WTC11 (cell line): Measurements from ENCODE around the gene ATP9B. TPM values are rescaled to one million over a fixed set of nuclear protein-coding genes. Genes with fewer than 3 reads are reported as not detected.
A peak's percentile ranks its signal among the peaks of the same experiment; 100 is the strongest.

Experiments used
- ATAC-seq: fragments of 200-7000 bp; cut with Tn5 transposase; 2 replicates; pipeline ENCODE4 v1.10.0; 2021; ENCODE audit warnings: mild to moderate bottlenecking, moderate library complexity
- CTCF ChIA-PET: fragments of 300-600 bp; sonication (Branson Sonifier 250); formaldehyde crosslinking; loops from one replicate; lab custom pipeline; 2021; ENCODE audit warnings: antibody characterized with exemption; lab: Charles Lee
- POLR2A ChIA-PET: fragments of 350-600 bp; sonication (Branson Sonifier 250); formaldehyde crosslinking; loops from one replicate; lab custom pipeline; 2021; ENCODE audit warnings: antibody characterized with exemption; lab: Charles Lee
- DNase-seq: peaks from one replicate; pipeline ENCODE4 v3.0.0; 2021; ENCODE audit warnings: low spot score
- H3K27ac Mint-ChIP-seq: 2 replicates; pipeline ENCODE4 v1.8.0; 2021; ENCODE audit warnings: mixed read lengths
- H3K27me3 Mint-ChIP-seq: 2 replicates; pipeline ENCODE4 v1.8.0; 2021; ENCODE audit warnings: low read depth, mild to moderate bottlenecking, moderate library complexity, mixed read lengths
- H3K36me3 Mint-ChIP-seq: 2 replicates; pipeline ENCODE4 v1.8.0; 2021; ENCODE audit warnings: mixed read lengths
- H3K4me1 Mint-ChIP-seq: 2 replicates; pipeline ENCODE4 v1.8.0; 2022; ENCODE audit warnings: mixed read lengths
- H3K4me3 Mint-ChIP-seq: 2 replicates; pipeline ENCODE4 v1.8.0; 2021; ENCODE audit warnings: mild to moderate bottlenecking, moderate library complexity, mixed read lengths
- H3K9me3 Mint-ChIP-seq: 2 replicates; pipeline ENCODE4 v1.8.0; 2021; ENCODE audit warnings: mixed read lengths
- EMX1 ChIP-seq: fragments of 250-450 bp; sonication (Bioruptor Pico); IDR thresholded peaks from 2 replicates; pipeline ENCODE4 v1.8.0; 2021; ENCODE audit warnings: mild to moderate bottlenecking
- FOXK1 ChIP-seq: sonication (generic); formaldehyde crosslinking; IDR thresholded peaks from 2 replicates; pipeline ENCODE4 v1.8.0; 2022; ENCODE audit warnings: mild to moderate bottlenecking, moderate library complexity, missing genetic modification reagents
- NFYB ChIP-seq: sonication (generic); formaldehyde crosslinking; conservative IDR thresholded peaks from 2 replicates; pipeline ENCODE4 v1.8.0; 2022; ENCODE audit warnings: low read depth, missing genetic modification reagents
- NR1H2 ChIP-seq: sonication (generic); formaldehyde crosslinking; IDR thresholded peaks from 2 replicates; pipeline ENCODE4 v1.9.0; 2021; ENCODE audit warnings: mild to moderate bottlenecking, moderate library complexity, missing genetic modification reagents
- NR3C1 ChIP-seq: sonication (generic); formaldehyde crosslinking; conservative IDR thresholded peaks from 2 replicates; pipeline ENCODE4 v1.8.1; 2023; ENCODE audit warnings: low read depth, mild to moderate bottlenecking, missing genetic modification reagents
- OVOL2 ChIP-seq: fragments of 250-450 bp; sonication (Bioruptor Pico); IDR thresholded peaks from 2 replicates; pipeline ENCODE4 v1.9.0; 2021; ENCODE audit warnings: mild to moderate bottlenecking, borderline replicate concordance
- SP1 ChIP-seq: sonication (generic); formaldehyde crosslinking; conservative IDR thresholded peaks from 2 replicates; pipeline ENCODE4 v1.8.1; 2022; ENCODE audit warnings: missing genetic modification reagents
- TEAD4 ChIP-seq: sonication (generic); formaldehyde crosslinking; IDR thresholded peaks from 2 replicates; pipeline ENCODE4 v1.8.0; 2022; ENCODE audit warnings: mild to moderate bottlenecking, missing genetic modification reagents
- ZNF121 ChIP-seq: sonication (generic); formaldehyde crosslinking; IDR thresholded peaks from 2 replicates; pipeline ENCODE4 v1.8.0; 2023; ENCODE audit warnings: missing genetic modification reagents
- ZNF263 ChIP-seq: sonication (generic); formaldehyde crosslinking; IDR thresholded peaks from 2 replicates; pipeline ENCODE4 v1.8.1; 2022; ENCODE audit warnings: low read depth, mild to moderate bottlenecking, moderate library complexity, missing genetic modification reagents
- total RNA-seq: library from RNA; stranded (reverse); gene quantifications from 3 replicates; pipeline ENCODE4 v1.2.3, GENCODE V29; 2021
- TF ChIP-seq, protein P1 (sequence below): sonication (generic); formaldehyde crosslinking; IDR thresholded peaks from 2 replicates; pipeline ENCODE4 v1.8.0; 2022; ENCODE audit warnings: missing genetic modification reagents
- TF ChIP-seq, protein P2 (sequence below): fragments of 250-450 bp; sonication (Bioruptor Pico); IDR thresholded peaks from 2 replicates; pipeline ENCODE4 v1.9.0; 2021; ENCODE audit warnings: mild to moderate bottlenecking, borderline replicate concordance
- TF ChIP-seq, protein P3 (sequence below): sonication (generic); formaldehyde crosslinking; IDR thresholded peaks from 2 replicates; pipeline ENCODE4 v1.8.1; 2023; ENCODE audit warnings: mild to moderate bottlenecking, moderate library complexity, missing genetic modification reagents
- TF ChIP-seq, protein P4 (sequence below): sonication (generic); formaldehyde crosslinking; IDR thresholded peaks from 2 replicates; pipeline ENCODE4 v1.8.1; 2022; ENCODE audit warnings: missing genetic modification reagents, borderline replicate concordance
- TF ChIP-seq, protein P5 (sequence below): sonication (generic); formaldehyde crosslinking; IDR thresholded peaks from 2 replicates; pipeline ENCODE4 v1.8.0; 2022; ENCODE audit warnings: mild to moderate bottlenecking, missing genetic modification reagents
- TF ChIP-seq, protein P6 (sequence below): sonication (generic); formaldehyde crosslinking; IDR thresholded peaks from 2 replicates; pipeline ENCODE4 v1.8.0; 2022; ENCODE audit warnings: mild to moderate bottlenecking, missing genetic modification reagents
- TF ChIP-seq, protein P7 (sequence below): fragments of 250-450 bp; sonication (Bioruptor Pico); IDR thresholded peaks from 2 replicates; pipeline ENCODE4 v1.8.0; 2021; ENCODE audit warnings: mild to moderate bottlenecking
- TF ChIP-seq, protein P8 (sequence below): sonication (generic); formaldehyde crosslinking; IDR thresholded peaks from 2 replicates; pipeline ENCODE4 v1.8.0; 2023; ENCODE audit warnings: missing genetic modification reagents

Gene ATP9B
- total RNA-seq, 1 experiment from 2014 or later = 19.0 TPM

DNA sequence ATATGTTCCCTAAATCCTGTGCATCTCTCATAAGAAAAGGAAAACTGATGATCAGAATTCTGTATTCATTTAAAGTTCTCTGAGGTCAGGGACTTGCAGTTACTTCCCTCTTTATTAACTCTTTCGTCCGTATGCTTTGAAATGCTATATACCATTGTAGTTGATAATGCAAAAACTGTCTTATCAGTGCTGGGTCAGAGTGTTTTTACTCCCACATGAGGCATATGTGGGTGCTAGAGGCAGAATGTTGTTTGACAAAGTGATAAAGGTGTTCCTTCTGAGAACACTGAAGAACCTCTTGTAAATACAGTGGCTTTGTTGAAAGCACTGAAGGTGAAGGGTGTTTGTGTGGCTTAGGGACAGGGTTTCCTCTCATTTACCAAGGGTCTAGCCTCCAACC is 190.0 kb downstream of the ATP9B start:
- TF ChIP-seq, protein P1, sequence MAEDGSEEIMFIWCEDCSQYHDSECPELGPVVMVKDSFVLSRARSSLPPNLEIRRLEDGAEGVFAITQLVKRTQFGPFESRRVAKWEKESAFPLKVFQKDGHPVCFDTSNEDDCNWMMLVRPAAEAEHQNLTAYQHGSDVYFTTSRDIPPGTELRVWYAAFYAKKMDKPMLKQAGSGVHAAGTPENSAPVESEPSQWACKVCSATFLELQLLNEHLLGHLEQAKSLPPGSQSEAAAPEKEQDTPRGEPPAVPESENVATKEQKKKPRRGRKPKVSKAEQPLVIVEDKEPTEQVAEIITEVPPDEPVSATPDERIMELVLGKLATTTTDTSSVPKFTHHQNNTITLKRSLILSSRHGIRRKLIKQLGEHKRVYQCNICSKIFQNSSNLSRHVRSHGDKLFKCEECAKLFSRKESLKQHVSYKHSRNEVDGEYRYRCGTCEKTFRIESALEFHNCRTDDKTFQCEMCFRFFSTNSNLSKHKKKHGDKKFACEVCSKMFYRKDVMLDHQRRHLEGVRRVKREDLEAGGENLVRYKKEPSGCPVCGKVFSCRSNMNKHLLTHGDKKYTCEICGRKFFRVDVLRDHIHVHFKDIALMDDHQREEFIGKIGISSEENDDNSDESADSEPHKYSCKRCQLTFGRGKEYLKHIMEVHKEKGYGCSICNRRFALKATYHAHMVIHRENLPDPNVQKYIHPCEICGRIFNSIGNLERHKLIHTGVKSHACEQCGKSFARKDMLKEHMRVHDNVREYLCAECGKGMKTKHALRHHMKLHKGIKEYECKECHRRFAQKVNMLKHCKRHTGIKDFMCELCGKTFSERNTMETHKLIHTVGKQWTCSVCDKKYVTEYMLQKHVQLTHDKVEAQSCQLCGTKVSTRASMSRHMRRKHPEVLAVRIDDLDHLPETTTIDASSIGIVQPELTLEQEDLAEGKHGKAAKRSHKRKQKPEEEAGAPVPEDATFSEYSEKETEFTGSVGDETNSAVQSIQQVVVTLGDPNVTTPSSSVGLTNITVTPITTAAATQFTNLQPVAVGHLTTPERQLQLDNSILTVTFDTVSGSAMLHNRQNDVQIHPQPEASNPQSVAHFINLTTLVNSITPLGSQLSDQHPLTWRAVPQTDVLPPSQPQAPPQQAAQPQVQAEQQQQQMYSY = no peak
- TF ChIP-seq, protein P2, sequence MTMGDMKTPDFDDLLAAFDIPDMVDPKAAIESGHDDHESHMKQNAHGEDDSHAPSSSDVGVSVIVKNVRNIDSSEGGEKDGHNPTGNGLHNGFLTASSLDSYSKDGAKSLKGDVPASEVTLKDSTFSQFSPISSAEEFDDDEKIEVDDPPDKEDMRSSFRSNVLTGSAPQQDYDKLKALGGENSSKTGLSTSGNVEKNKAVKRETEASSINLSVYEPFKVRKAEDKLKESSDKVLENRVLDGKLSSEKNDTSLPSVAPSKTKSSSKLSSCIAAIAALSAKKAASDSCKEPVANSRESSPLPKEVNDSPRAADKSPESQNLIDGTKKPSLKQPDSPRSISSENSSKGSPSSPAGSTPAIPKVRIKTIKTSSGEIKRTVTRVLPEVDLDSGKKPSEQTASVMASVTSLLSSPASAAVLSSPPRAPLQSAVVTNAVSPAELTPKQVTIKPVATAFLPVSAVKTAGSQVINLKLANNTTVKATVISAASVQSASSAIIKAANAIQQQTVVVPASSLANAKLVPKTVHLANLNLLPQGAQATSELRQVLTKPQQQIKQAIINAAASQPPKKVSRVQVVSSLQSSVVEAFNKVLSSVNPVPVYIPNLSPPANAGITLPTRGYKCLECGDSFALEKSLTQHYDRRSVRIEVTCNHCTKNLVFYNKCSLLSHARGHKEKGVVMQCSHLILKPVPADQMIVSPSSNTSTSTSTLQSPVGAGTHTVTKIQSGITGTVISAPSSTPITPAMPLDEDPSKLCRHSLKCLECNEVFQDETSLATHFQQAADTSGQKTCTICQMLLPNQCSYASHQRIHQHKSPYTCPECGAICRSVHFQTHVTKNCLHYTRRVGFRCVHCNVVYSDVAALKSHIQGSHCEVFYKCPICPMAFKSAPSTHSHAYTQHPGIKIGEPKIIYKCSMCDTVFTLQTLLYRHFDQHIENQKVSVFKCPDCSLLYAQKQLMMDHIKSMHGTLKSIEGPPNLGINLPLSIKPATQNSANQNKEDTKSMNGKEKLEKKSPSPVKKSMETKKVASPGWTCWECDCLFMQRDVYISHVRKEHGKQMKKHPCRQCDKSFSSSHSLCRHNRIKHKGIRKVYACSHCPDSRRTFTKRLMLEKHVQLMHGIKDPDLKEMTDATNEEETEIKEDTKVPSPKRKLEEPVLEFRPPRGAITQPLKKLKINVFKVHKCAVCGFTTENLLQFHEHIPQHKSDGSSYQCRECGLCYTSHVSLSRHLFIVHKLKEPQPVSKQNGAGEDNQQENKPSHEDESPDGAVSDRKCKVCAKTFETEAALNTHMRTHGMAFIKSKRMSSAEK = no peak
- TF ChIP-seq ZNF263 (CRISPR knock-in tag) = no peak
- no peak for TF ChIP-seq NR3C1
- Mint-ChIP-seq H3K36me3 (no peaks in the 10 kb centered on the region; the same call in 1 of the 2 replicates), H3K4me1 (peaks cover 5% of the 10 kb centered on the region), H3K27ac (no peak overlapping the region), H3K4me3 (no peak overlapping the region), H3K27me3 (no peaks in the 10 kb centered on the region), H3K9me3 (no peaks in the 10 kb centered on the region)
- POLR2A ChIA-PET = interaction anchor here (0.6 kb wide), 1 partner anchor 391 kb away, joined by 3 read pairs; no protein-coding TSS in a partner anchor
- DNase-seq (no peak), ATAC-seq (no peak)
- CTCF ChIA-PET = no interaction called here

DNA sequence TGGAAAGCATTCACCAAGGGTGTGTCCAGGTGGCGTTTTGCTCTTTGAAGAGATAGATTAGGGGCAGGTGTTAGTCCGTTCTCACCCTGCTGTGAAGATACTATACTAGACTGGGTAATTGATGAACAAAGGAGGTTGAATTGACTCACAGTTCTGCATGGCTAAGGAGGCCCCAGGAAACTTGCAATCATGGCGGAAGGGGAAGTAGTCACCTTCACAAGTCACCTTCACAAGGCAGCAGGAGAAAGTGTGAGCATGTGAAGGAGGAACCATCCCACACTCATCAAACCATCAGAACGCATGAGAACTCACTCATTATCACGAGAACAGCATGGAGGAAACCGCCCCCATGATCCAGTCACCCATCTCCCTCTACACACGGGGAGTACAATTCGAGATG is 190.8 kb downstream of the ATP9B start:
- peaks cover 5% of the 10 kb centered on the region for H3K4me1 Mint-ChIP-seq
- ChIA-PET CTCF (no interaction called here), POLR2A (no interaction called here)
- H3K9me3 Mint-ChIP-seq = peaks cover 4% of the 10 kb centered on the region
- H3K4me3 Mint-ChIP-seq = no peak overlapping the region
- DNase-seq (no peak), ATAC-seq (no peak)
- H3K36me3 Mint-ChIP-seq = peaks cover 3% of the 10 kb centered on the region
- H3K27me3 Mint-ChIP-seq = no peaks in the 10 kb centered on the region
- H3K27ac Mint-ChIP-seq = peak overlapping the region; percentile 33; the same call in 1 of the 2 replicates
- TF ChIP-seq, protein P3, sequence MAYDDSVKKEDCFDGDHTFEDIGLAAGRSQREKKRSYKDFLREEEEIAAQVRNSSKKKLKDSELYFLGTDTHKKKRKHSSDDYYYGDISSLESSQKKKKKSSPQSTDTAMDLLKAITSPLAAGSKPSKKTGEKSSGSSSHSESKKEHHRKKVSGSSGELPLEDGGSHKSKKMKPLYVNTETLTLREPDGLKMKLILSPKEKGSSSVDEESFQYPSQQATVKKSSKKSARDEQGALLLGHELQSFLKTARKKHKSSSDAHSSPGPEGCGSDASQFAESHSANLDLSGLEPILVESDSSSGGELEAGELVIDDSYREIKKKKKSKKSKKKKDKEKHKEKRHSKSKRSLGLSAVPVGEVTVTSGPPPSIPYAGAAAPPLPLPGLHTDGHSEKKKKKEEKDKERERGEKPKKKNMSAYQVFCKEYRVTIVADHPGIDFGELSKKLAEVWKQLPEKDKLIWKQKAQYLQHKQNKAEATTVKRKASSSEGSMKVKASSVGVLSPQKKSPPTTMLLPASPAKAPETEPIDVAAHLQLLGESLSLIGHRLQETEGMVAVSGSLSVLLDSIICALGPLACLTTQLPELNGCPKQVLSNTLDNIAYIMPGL (CRISPR knock-in tag) = no peak
- TF ChIP-seq, protein P4, sequence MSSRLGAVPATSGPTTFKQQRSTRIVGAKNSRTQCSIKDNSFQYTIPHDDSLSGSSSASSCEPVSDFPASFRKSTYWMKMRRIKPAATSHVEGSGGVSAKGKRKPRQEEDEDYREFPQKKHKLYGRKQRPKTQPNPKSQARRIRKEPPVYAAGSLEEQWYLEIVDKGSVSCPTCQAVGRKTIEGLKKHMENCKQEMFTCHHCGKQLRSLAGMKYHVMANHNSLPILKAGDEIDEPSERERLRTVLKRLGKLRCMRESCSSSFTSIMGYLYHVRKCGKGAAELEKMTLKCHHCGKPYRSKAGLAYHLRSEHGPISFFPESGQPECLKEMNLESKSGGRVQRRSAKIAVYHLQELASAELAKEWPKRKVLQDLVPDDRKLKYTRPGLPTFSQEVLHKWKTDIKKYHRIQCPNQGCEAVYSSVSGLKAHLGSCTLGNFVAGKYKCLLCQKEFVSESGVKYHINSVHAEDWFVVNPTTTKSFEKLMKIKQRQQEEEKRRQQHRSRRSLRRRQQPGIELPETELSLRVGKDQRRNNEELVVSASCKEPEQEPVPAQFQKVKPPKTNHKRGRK (CRISPR knock-in tag) = no peak
- TF ChIP-seq, protein P5, sequence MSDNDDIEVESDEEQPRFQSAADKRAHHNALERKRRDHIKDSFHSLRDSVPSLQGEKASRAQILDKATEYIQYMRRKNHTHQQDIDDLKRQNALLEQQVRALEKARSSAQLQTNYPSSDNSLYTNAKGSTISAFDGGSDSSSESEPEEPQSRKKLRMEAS = no peak
- TF ChIP-seq TEAD4 (CRISPR knock-in tag) (no peak), FOXK1 (CRISPR knock-in tag) (no peak), NFYB (no peak), NR1H2 (CRISPR knock-in tag) (no peak), ZNF121 (CRISPR knock-in tag) (no peak), OVOL2 (CRISPR knock-in tag) (no peak), SP1 (CRISPR knock-in tag) (no peak), EMX1 (CRISPR knock-in tag) (no peak)
- TF ChIP-seq, protein P6, sequence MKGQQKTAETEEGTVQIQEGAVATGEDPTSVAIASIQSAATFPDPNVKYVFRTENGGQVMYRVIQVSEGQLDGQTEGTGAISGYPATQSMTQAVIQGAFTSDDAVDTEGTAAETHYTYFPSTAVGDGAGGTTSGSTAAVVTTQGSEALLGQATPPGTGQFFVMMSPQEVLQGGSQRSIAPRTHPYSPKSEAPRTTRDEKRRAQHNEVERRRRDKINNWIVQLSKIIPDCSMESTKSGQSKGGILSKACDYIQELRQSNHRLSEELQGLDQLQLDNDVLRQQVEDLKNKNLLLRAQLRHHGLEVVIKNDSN = no peak
- TF ChIP-seq, protein P7, sequence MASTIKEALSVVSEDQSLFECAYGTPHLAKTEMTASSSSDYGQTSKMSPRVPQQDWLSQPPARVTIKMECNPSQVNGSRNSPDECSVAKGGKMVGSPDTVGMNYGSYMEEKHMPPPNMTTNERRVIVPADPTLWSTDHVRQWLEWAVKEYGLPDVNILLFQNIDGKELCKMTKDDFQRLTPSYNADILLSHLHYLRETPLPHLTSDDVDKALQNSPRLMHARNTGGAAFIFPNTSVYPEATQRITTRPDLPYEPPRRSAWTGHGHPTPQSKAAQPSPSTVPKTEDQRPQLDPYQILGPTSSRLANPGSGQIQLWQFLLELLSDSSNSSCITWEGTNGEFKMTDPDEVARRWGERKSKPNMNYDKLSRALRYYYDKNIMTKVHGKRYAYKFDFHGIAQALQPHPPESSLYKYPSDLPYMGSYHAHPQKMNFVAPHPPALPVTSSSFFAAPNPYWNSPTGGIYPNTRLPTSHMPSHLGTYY = no peak
- TF ChIP-seq, protein P8, sequence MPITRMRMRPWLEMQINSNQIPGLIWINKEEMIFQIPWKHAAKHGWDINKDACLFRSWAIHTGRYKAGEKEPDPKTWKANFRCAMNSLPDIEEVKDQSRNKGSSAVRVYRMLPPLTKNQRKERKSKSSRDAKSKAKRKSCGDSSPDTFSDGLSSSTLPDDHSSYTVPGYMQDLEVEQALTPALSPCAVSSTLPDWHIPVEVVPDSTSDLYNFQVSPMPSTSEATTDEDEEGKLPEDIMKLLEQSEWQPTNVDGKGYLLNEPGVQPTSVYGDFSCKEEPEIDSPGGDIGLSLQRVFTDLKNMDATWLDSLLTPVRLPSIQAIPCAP = no peak
